ENCODE measurements around the gene COG5. TPM values are rescaled to one million over a fixed set of nuclear protein-coding genes. Genes with fewer than 3 reads are reported as not detected.

The COG5 gene
- polyA plus RNA-seq, 3 donors = 12.7 to 29.0 (median 28.1) TPM

DNA sequence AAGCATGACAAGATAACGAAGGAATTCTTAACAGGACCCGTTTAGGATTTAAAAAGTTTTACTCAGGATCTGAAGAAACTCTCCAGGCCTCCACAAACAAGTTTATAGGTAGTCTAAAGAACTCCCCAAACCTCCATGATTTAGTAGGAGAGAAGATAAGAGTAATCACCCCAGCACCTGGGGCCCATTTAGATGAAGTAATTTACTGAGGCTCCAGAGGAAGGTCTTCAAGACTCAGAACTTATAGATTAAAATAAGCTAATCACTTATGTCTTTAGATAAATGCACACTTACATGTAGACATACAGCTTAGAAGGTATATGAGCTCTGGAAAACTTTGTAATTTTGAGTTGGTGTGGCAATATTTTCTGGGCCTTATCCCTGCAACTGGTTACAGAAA lies 271.1 kb downstream of the COG5 start:
- Histone ChIP-seq H3K27ac (ENCODE audit: low read depth in 1 of 2, low read length in 2 of 2) (no peak overlapping the region), H3K4me3 (replicated peaks in 1 of 3; ENCODE audit: low read depth in 2 of 3, low read length in 3 of 3) (no peak overlapping the region), H3K4me1 (ENCODE audit: control insufficient read depth in 1 of 2, insufficient read depth in 2 of 2, low read length in 2 of 2) (no peaks in the 10 kb centered on the region), H3K4me2 (replicated peaks; ENCODE audit: extremely low read depth, low read length, poor library complexity, severe bottlenecking) (no peak overlapping the region), H2AFZ (ENCODE audit: insufficient read depth, low read depth, low read length, poor library complexity, severe bottlenecking) (no peak overlapping the region), H3K79me2 (ENCODE audit: insufficient read depth, low read length) (no peaks in the 10 kb centered on the region), H3K9ac (ENCODE audit: insufficient read depth, low read length, poor library complexity, severe bottlenecking) (no peak overlapping the region), H3K27me3 (ENCODE audit: control insufficient read depth in 2 of 2, insufficient read depth in 2 of 2, low read length in 2 of 2) (no peaks in the 10 kb centered on the region), H3K9me3 (replicated peaks in 1 of 2; ENCODE audit: control insufficient read depth in 1 of 2, insufficient read depth in 1 of 2, low read length in 2 of 2) (no peaks in the 10 kb centered on the region), H4K20me1 (ENCODE audit: insufficient read depth, low read length) (no peaks in the 10 kb centered on the region), H3K36me3 (replicated peaks in 1 of 2; ENCODE audit: control insufficient read depth in 1 of 2, insufficient read depth in 2 of 2, low read length in 2 of 2) (peaks cover 10 to 16% of the 10 kb centered on the region in 2 donors)
- Mint-ChIP-seq H3K4me1 (peaks cover 4% of the 10 kb centered on the region), H3K4me3 (no peak overlapping the region), H3K36me3 (peaks cover 43 to 51% of the 10 kb centered on the region in 2 donors), H3K27me3 (ENCODE audit: low read depth in 3 of 3) (no peaks in the 10 kb centered on the region), H3K9me3 (peaks cover 0 to 9% (median 0%) of the 10 kb centered on the region in 7 donors), H3K27ac (no peak overlapping the region)
- DNase-seq = no peak
- WGBS (ENCODE audit: insufficient coverage) = no CpG with 5 or more reads among the region's 2 CpGs
- intact Hi-C loops (cut with micrococcal nuclease) = no loop called here
- TF ChIP-seq, protein P1, sequence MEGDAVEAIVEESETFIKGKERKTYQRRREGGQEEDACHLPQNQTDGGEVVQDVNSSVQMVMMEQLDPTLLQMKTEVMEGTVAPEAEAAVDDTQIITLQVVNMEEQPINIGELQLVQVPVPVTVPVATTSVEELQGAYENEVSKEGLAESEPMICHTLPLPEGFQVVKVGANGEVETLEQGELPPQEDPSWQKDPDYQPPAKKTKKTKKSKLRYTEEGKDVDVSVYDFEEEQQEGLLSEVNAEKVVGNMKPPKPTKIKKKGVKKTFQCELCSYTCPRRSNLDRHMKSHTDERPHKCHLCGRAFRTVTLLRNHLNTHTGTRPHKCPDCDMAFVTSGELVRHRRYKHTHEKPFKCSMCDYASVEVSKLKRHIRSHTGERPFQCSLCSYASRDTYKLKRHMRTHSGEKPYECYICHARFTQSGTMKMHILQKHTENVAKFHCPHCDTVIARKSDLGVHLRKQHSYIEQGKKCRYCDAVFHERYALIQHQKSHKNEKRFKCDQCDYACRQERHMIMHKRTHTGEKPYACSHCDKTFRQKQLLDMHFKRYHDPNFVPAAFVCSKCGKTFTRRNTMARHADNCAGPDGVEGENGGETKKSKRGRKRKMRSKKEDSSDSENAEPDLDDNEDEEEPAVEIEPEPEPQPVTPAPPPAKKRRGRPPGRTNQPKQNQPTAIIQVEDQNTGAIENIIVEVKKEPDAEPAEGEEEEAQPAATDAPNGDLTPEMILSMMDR (IDR thresholded peaks at IDR 0.05) = no peak

DNA sequence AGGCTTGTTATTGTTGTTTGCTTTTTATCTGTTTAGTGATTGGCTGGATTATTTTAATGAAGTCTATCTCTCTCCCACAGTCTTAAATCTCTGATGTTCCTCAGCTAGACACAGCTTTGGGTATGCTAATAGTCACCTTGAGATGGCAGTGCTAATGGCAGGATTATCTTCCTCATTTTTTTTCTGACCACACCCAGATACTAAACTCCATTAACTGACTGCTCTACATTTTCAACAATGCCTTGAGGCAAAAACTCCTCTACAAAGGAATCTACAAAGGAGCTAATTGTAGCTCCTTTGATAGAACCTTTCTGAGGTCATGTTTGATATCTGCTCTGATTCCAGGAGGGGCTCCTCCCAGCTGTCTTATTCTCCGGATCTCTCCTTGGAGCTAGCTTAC lies 272.3 kb downstream of the COG5 start:
- no peaks in the 10 kb centered on the region for H4K20me1 ChIP-seq (ENCODE audit: insufficient read depth, low read length)
- H3K9ac ChIP-seq (ENCODE audit: insufficient read depth, low read length, poor library complexity, severe bottlenecking) = no peak overlapping the region
- 100% methylated on average over 1 of the region's 1 CpG for WGBS (ENCODE audit: insufficient coverage)
- H3K27me3 Mint-ChIP-seq (ENCODE audit: low read depth in 3 of 3) = no peaks in the 10 kb centered on the region
- H3K4me1 ChIP-seq (ENCODE audit: control insufficient read depth in 1 of 2, insufficient read depth in 2 of 2, low read length in 2 of 2) = no peaks in the 10 kb centered on the region
- no peak overlapping the region for H2AFZ ChIP-seq (ENCODE audit: insufficient read depth, low read depth, low read length, poor library complexity, severe bottlenecking)
- peaks cover 8 to 10% of the 10 kb centered on the region in 2 donors for H3K36me3 ChIP-seq (replicated peaks in 1 of 2; ENCODE audit: control insufficient read depth in 1 of 2, insufficient read depth in 2 of 2, low read length in 2 of 2)
- H3K9me3 ChIP-seq (replicated peaks in 1 of 2; ENCODE audit: control insufficient read depth in 1 of 2, insufficient read depth in 1 of 2, low read length in 2 of 2) = no peaks in the 10 kb centered on the region
- no peak overlapping the region for H3K4me3 Mint-ChIP-seq
- no peak overlapping the region for H3K27ac ChIP-seq (ENCODE audit: low read depth in 1 of 2, low read length in 2 of 2)
- intact Hi-C loops (cut with micrococcal nuclease) = no loop called here
- H3K9me3 Mint-ChIP-seq = peaks cover 0 to 9% (median 0%) of the 10 kb centered on the region in 7 donors
- H3K4me1 Mint-ChIP-seq = peaks cover 4% of the 10 kb centered on the region
- peaks cover 46 to 54% of the 10 kb centered on the region in 2 donors for H3K36me3 Mint-ChIP-seq
- no peaks in the 10 kb centered on the region for H3K27me3 ChIP-seq (ENCODE audit: control insufficient read depth in 2 of 2, insufficient read depth in 2 of 2, low read length in 2 of 2)
- no peak overlapping the region for H3K4me3 ChIP-seq (replicated peaks in 1 of 3; ENCODE audit: low read depth in 2 of 3, low read length in 3 of 3)
- TF ChIP-seq, protein P1 (IDR thresholded peaks at IDR 0.05) = no peak
- no peak overlapping the region for H3K4me2 ChIP-seq (replicated peaks; ENCODE audit: extremely low read depth, low read length, poor library complexity, severe bottlenecking)
- no peaks in the 10 kb centered on the region for H3K79me2 ChIP-seq (ENCODE audit: insufficient read depth, low read length)
- H3K27ac Mint-ChIP-seq = peak overlapping the region in 1 of 7 donors; percentile 58
- DNase-seq = no peak
